Trophoblast cell (in vitro differentiated cells and primary cell): ENCODE data around the gene A3GALT2.

Source experiments
- DNase-seq, 2 donors: peaks; one replicate each; pipeline ENCODE4 v3.0.0-alpha.2; 2016
- H2AFZ ChIP-seq: 2 replicates; pipeline ENCODE4 v1.6.1; 2013; ENCODE audit warnings: low read length, moderate library complexity, mild to moderate bottlenecking; ENCODE audit not compliant: insufficient read depth, poor library complexity
- H2AK5ac ChIP-seq: 2 replicates; pipeline ENCODE4 v1.6.1; 2013; ENCODE audit warnings: mild to moderate bottlenecking, low read length
- H2BK120ac ChIP-seq: 2 replicates; pipeline ENCODE4 v1.6.1; 2013; ENCODE audit warnings: low read length, mild to moderate bottlenecking, moderate library complexity; ENCODE audit not compliant: insufficient read depth, poor library complexity
- H2BK12ac ChIP-seq: 2 replicates; pipeline ENCODE4 v1.6.1; 2013; ENCODE audit warnings: mild to moderate bottlenecking, low read length, moderate library complexity
- H2BK5ac ChIP-seq: 2 replicates; pipeline ENCODE4 v1.6.1; 2013; ENCODE audit warnings: low read length, low read depth, moderate library complexity, mild to moderate bottlenecking; ENCODE audit not compliant: poor library complexity
- H3K14ac ChIP-seq: 2 replicates; pipeline ENCODE4 v1.6.1; 2013; ENCODE audit warnings: mild to moderate bottlenecking, low read length
- H3K18ac ChIP-seq: 2 replicates; pipeline ENCODE4 v1.6.1; 2013; ENCODE audit warnings: mild to moderate bottlenecking, low read length
- H3K23ac ChIP-seq: 2 replicates; pipeline ENCODE4 v1.6.1; 2013; ENCODE audit warnings: low read length
- H3K27ac ChIP-seq: 2 replicates; pipeline ENCODE4 v1.5.1; 2013; ENCODE audit warnings: low read depth, mild to moderate bottlenecking, inconsistent platforms, low read length, moderate library complexity
- H3K27me3 ChIP-seq: 2 replicates; pipeline ENCODE4 v1.6.1; 2013; ENCODE audit warnings: inconsistent platforms, mild to moderate bottlenecking, low read length, moderate library complexity; ENCODE audit not compliant: insufficient read depth
- H3K36me3 ChIP-seq, 2 experiments: 1 replicate in 1 of 2; 2 replicates in 1 of 2; pipeline ENCODE4 v1.6.1; 2013; ENCODE audit warnings: low read length in 2 of 2, mild to moderate bottlenecking in 2 of 2, moderate library complexity in 1 of 2; ENCODE audit not compliant: insufficient read depth in 2 of 2, control insufficient read depth in 1 of 2
- H3K4ac ChIP-seq: 2 replicates; pipeline ENCODE4 v1.6.1; 2013; ENCODE audit warnings: low read depth, mild to moderate bottlenecking, low read length, moderate library complexity
- H3K4me1 ChIP-seq, 2 experiments: 1 replicate in 1 of 2; 2 replicates in 1 of 2; pipeline ENCODE4 v1.6.1; 2013; ENCODE audit warnings: low read length in 2 of 2, mild to moderate bottlenecking in 2 of 2, moderate library complexity in 1 of 2; ENCODE audit not compliant: insufficient read depth in 2 of 2, control insufficient read depth in 1 of 2
- H3K4me2 ChIP-seq: 2 replicates; pipeline ENCODE4 v1.6.1; 2013; ENCODE audit warnings: inconsistent platforms, mild to moderate bottlenecking, low read length, moderate library complexity
- H3K4me3 ChIP-seq: 2 replicates; pipeline ENCODE4 v1.5.1; 2013; ENCODE audit warnings: mild to moderate bottlenecking, low read depth, low read length, inconsistent platforms
- H3K79me1 ChIP-seq: one replicate; pipeline ENCODE4 v1.6.1; 2013; ENCODE audit warnings: low read length
- H3K79me2 ChIP-seq: 2 replicates; pipeline ENCODE4 v1.6.1; 2013; ENCODE audit warnings: low read length, mild to moderate bottlenecking; ENCODE audit not compliant: control insufficient read depth, insufficient read depth, poor library complexity
- H3K9ac ChIP-seq: 2 replicates; pipeline ENCODE4 v1.6.1; 2013; ENCODE audit warnings: mild to moderate bottlenecking, low read length
- H3K9me3 ChIP-seq: 2 replicates; pipeline ENCODE4 v1.6.1; 2013; ENCODE audit warnings: low read depth, mild to moderate bottlenecking, control low read depth, inconsistent platforms, low read length; ENCODE audit not compliant: insufficient read depth
- H4K12ac ChIP-seq: 2 replicates; pipeline ENCODE4 v1.6.1; 2013; ENCODE audit warnings: low read depth, mild to moderate bottlenecking, low read length, moderate library complexity
- H4K8ac ChIP-seq: 2 replicates; pipeline ENCODE4 v1.6.1; 2013; ENCODE audit warnings: low read depth, mild to moderate bottlenecking, low read length, moderate library complexity
- H4K91ac ChIP-seq: one replicate; pipeline ENCODE4 v1.6.1; 2013; ENCODE audit warnings: low read depth, mild to moderate bottlenecking, low read length, moderate library complexity
- WGBS: extraction: QIAGEN DNeasy Blood & Tissue Kit; methylation state at CpG from one replicate; pipeline ENCODE4 v1.1.7; 2013; ENCODE audit warnings: missing lambda C conversion rate; ENCODE audit not compliant: insufficient read length, insufficient coverage; ENCODE audit errors: extremely low coverage; 5-methylcytosine and 5-hydroxymethylcytosine counted together

Gene A3GALT2

GRCh38 chr1:33284049-33284448 lies 36.8 kb downstream of the A3GALT2 start:
- H3K4ac ChIP-seq, result no peak overlapping the region
- H3K23ac ChIP-seq, result no peak overlapping the region
- H2BK5ac ChIP-seq, result no peak overlapping the region
- H3K4me1 ChIP-seq, result no peaks in the 10 kb centered on the region
- no peaks in the 10 kb centered on the region for H3K27me3 ChIP-seq
- H3K18ac ChIP-seq, result no peak overlapping the region
- H4K12ac ChIP-seq, result no peak overlapping the region
- no peak overlapping the region for H3K4me2 ChIP-seq
- no peak overlapping the region for H3K9ac ChIP-seq
- no peak overlapping the region for H2AFZ ChIP-seq
- H4K8ac ChIP-seq, result no peak overlapping the region
- no peak overlapping the region for H2BK120ac ChIP-seq
- no peaks in the 10 kb centered on the region for H3K79me1 ChIP-seq
- H2AK5ac ChIP-seq, result no peak overlapping the region
- H2BK12ac ChIP-seq, result no peak overlapping the region
- H3K9me3 ChIP-seq, result peaks cover 1% of the 10 kb centered on the region
- WGBS, result no CpG with 5 or more reads among the region's 6 CpGs
- no peaks in the 10 kb centered on the region for H3K79me2 ChIP-seq
- no peak overlapping the region for H3K4me3 ChIP-seq
- H4K91ac ChIP-seq, result no peak overlapping the region
- H3K27ac ChIP-seq, result no peak overlapping the region
- peaks cover 39 to 46% of the 10 kb centered on the region in 2 experiments for H3K36me3 ChIP-seq
- H3K14ac ChIP-seq, result no peak overlapping the region
- DNase-seq, result no peak

GRCh38 chr1:33282791-33283190 lies 38.1 kb downstream of the A3GALT2 start:
- H3K9ac ChIP-seq, result no peak overlapping the region
- no peak overlapping the region for H4K91ac ChIP-seq
- H3K4me3 ChIP-seq, result no peak overlapping the region
- H3K79me2 ChIP-seq, result no peaks in the 10 kb centered on the region
- no peak overlapping the region for H3K14ac ChIP-seq
- H3K4ac ChIP-seq, result no peak overlapping the region
- H2BK5ac ChIP-seq, result no peak overlapping the region
- no peak overlapping the region for H4K8ac ChIP-seq
- H3K27ac ChIP-seq, result no peak overlapping the region
- no peaks in the 10 kb centered on the region for H3K9me3 ChIP-seq
- no peak for DNase-seq
- no CpG with 5 or more reads among the region's 3 CpGs for WGBS
- H3K23ac ChIP-seq, result no peak overlapping the region
- H3K18ac ChIP-seq, result no peak overlapping the region
- no peaks in the 10 kb centered on the region for H3K4me1 ChIP-seq
- H3K4me2 ChIP-seq, result no peak overlapping the region
- no peak overlapping the region for H2BK120ac ChIP-seq
- H2BK12ac ChIP-seq, result no peak overlapping the region
- H2AK5ac ChIP-seq, result no peak overlapping the region
- no peak overlapping the region for H2AFZ ChIP-seq
- H4K12ac ChIP-seq, result no peak overlapping the region
- H3K36me3 ChIP-seq, result peaks cover 32 to 38% of the 10 kb centered on the region in 2 experiments
- H3K79me1 ChIP-seq, result no peaks in the 10 kb centered on the region
- H3K27me3 ChIP-seq, result no peaks in the 10 kb centered on the region

DNA sequence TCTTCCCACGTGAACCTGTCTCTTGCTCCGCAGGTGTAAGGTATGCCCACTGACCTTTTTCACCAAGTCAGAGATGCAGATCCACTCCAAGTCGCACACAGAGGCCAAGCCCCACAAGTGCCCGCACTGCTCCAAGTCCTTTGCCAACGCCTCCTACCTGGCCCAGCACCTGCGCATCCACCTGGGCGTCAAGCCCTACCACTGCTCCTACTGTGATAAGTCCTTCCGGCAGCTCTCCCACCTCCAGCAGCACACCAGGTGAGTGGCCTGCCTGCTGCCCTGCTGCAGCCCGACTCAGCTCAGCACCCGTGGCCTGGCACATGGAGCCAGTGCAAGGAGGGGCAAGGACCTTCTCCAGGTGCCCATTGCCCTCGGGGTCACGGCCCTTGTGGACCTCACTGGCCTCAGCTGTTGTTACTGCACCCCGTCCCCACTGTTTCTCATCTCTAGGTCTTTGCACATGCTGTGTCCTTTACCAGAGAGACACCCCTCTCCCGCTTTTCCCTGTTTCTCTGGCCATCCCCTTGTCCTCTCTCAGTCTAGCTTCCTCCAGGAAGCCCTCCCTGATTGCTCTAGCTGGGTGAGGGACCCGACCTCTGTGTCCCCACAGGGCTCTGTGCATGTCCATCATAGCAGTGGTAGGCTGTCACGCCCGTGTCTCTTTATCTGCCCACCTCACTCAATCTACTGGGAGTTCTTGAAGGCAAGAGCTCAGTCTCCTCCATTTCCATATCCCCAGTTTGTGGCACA lies 39.2 kb downstream of the A3GALT2 start:
- no peak overlapping the region for H4K91ac ChIP-seq
- H2BK5ac ChIP-seq, result no peak overlapping the region
- no peak overlapping the region for H3K23ac ChIP-seq
- no peaks in the 10 kb centered on the region for H3K79me1 ChIP-seq
- no peak overlapping the region for H4K8ac ChIP-seq
- no peak overlapping the region for H3K9ac ChIP-seq
- H2BK120ac ChIP-seq, result no peak overlapping the region
- no peak overlapping the region for H3K4ac ChIP-seq
- H3K4me1 ChIP-seq, result no peaks in the 10 kb centered on the region
- H3K9me3 ChIP-seq, result no peaks in the 10 kb centered on the region
- H2AFZ ChIP-seq, result no peak overlapping the region
- no peak overlapping the region for H4K12ac ChIP-seq
- H3K4me3 ChIP-seq, result no peak overlapping the region
- no peak overlapping the region for H2AK5ac ChIP-seq
- H3K27me3 ChIP-seq, result no peaks in the 10 kb centered on the region
- no CpG with 5 or more reads among the region's 17 CpGs for WGBS
- H3K36me3 ChIP-seq, result peaks cover 41 to 47% of the 10 kb centered on the region in 2 experiments
- H3K14ac ChIP-seq, result no peak overlapping the region
- no peak overlapping the region for H3K27ac ChIP-seq
- no peak overlapping the region for H3K4me2 ChIP-seq
- no peak overlapping the region for H3K18ac ChIP-seq
- no peaks in the 10 kb centered on the region for H3K79me2 ChIP-seq
- peak in 1 of 2 donors; percentile 26 for DNase-seq
- H2BK12ac ChIP-seq, result no peak overlapping the region

- Histone ChIP-seq H2BK5ac (no peak overlapping the region), H3K23ac (no peak overlapping the region), H3K18ac (no peak overlapping the region), H4K91ac (no peak overlapping the region), H2AFZ (no peak overlapping the region), H3K14ac (no peak overlapping the region), H3K27me3 (no peaks in the 10 kb centered on the region), H2BK12ac (no peak overlapping the region), H3K4me3 (no peak overlapping the region), H3K79me2 (no peaks in the 10 kb centered on the region), H3K9me3 (no peaks in the 10 kb centered on the region), H3K36me3 (peaks cover 51 to 61% of the 10 kb centered on the region in 2 experiments), H3K4me2 (no peak overlapping the region), H2AK5ac (no peak overlapping the region), H3K4me1 (no peaks in the 10 kb centered on the region), H3K9ac (no peak overlapping the region), H4K12ac (no peak overlapping the region), H3K79me1 (no peaks in the 10 kb centered on the region), H3K4ac (no peak overlapping the region), H4K8ac (no peak overlapping the region), H3K27ac (no peak overlapping the region), H2BK120ac (no peak overlapping the region)
- no CpG with 5 or more reads among the region's 29 CpGs for WGBS
- DNase-seq, result no peak
Observed at GRCh38 chr1:33280091-33280661, 40.7 kb downstream of the A3GALT2 start.
